Stomach (tissue), 4 donors: ENCODE data around the gene ERVFRD-1.

Experiments used
- CTCF ChIP-seq, 7 experiments: fragments of 450-650 bp in 4 of 7; fragments of 200-600 bp in 3 of 7; sonication (generic) in 3 of 7; IDR thresholded peaks; one replicate each; pipeline ENCODE4 v1.5.1; 2016 to 2019; ENCODE audit warnings: antibody characterized with exemption in 7 of 7, control low read depth in 2 of 7, mild to moderate bottlenecking in 1 of 7
- EP300 ChIP-seq: sonication (generic); formaldehyde crosslinking; IDR thresholded peaks from one replicate; pipeline ENCODE4 v1.6.1; 2017; ENCODE audit warnings: antibody characterized with exemption
- POLR2A ChIP-seq, 4 donors: fragments of 450-650 bp; IDR thresholded peaks; one replicate each; pipeline ENCODE4 v1.6.1; 2016; ENCODE audit warnings: antibody characterized with exemption in 4 of 4, control low read depth in 2 of 4, mild to moderate bottlenecking in 1 of 4, moderate library complexity in 1 of 4
- POLR2AphosphoS5 ChIP-seq, 3 donors: sonication (generic); formaldehyde crosslinking; IDR thresholded peaks; one replicate each; pipeline ENCODE4 v1.6.1; 2016; ENCODE audit warnings: antibody characterized with exemption in 3 of 3

GRCh38 chr6:11065436-11066202 is 45.9 kb downstream of the ERVFRD-1 start:
- TF ChIP-seq CTCF (IDR thresholded peaks at IDR 0.05) (no peak), EP300 (no peak), POLR2AphosphoS5 (IDR thresholded peaks at IDR 0.05) (no peak), POLR2A (IDR thresholded peaks at IDR 0.05) (no peak)
